Measurements from ENCODE around the gene ZNRF3.
"Not testable (repeated sequence)": the region's sequence is repeated elsewhere in the genome, so short reads cannot be mapped to it uniquely, and the experiment has no call there.

The ZNRF3 gene

DNA sequence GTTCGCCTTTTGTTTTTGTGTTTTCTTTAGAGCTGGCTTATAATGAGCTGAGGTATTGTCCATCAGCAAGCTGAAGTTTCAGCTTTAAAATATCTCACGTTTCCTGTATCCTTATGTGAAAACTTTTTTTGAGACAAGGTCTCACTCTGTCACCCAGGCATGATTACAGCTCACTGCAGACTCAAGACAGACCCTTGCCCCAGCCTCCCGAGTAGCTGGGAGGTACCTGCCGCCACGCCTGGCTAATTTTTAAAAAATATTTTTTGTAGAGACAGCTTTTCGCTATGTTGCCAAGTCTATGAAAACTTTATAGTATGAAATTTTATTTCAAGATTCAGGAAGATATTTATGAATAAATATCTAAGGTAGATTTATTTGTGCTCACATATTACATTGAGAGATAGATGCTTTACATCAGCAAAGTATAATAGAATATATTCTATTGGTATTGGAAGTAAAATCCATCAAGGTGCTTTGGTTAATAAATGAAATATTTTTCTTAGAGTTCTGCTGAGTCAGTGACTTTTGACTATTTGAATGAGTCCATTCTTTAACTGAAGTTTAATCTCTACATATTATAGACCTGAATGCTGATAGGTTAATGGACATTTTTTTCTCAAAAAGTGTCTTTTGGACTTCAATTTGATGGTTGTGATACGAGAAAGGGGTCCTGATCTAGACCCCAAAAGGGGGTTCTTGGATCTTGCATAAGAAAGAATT lies 199.6 kb downstream of the ZNRF3 start:
- no peak for DNase-seq (ENCODE audit: low read depth in 4 of 4, low spot score in 1 of 4)

DNA sequence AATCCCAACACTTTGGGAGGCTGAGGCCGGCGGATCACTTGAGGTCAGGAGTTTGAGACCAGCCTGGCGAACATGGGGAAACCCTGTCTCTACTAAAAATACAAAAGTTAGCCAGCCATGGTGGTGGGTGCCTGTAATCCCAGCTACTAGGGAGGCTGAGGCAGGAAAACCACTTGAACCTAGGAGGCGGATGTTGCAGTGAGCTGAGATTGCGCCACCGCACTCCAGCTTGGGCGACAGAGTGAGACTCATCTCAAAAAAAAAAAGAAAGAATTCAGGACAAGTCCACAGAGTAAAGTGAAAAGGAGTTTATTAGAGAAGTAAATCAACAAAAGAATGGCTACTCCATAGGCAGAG lies 200.2 kb downstream of the ZNRF3 start:
- DNase-seq (ENCODE audit: low read depth in 4 of 4, low spot score in 1 of 4), result not testable (repeated sequence)

DNA sequence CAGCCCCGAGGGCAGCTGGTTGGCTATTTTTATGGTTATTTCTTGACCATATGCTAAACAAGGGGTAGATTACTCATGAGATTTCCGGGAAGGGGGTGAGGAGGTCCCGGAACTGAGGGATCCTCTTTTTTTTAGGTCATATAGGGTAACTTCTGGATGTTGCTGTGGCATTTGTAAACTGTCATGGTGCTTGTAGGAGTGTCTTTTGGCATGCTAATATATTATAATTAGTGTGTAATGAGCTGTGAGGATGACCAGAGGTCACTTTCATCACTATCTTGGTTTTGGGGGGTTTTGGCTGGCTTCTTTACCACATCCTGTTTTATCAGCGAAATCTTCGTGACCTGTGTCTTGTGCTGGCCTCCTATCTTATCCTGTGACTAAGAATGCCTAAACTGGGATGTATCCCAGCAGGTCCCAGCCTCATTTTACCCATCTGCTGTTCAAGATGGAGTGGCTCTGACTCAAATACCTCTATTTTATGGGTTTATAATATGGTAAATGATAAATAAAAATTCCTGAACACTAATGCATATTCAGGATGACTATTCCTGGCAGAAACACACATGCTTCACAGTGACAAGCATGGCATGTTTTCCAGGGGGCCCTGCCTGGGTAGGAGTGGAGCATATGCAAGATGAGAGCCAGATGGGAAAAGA lies 200.7 kb downstream of the ZNRF3 start:
- DNase-seq (ENCODE audit: low read depth in 4 of 4, low spot score in 1 of 4), result no peak

DNA sequence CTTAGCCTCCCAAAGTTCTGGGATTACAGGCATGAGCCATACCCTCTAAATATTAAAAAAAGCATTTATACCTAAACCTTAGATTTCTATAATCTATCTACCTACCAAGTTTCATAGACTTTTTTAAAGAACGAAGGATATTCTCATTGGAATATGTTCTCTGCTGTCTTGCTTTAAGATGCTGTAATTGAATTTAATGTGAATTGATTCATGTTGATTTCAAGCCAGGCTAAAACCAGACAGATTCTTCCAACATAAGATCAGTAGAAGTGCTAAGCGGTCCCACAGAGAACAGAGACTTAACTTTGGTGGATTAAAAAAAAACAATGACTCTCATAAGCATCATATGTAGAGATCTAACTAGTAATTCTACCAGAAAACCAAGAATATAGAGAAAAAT lies 203.6 kb downstream of the ZNRF3 start:
- no peak for DNase-seq (ENCODE audit: low read depth in 4 of 4, low spot score in 1 of 4)

DNA sequence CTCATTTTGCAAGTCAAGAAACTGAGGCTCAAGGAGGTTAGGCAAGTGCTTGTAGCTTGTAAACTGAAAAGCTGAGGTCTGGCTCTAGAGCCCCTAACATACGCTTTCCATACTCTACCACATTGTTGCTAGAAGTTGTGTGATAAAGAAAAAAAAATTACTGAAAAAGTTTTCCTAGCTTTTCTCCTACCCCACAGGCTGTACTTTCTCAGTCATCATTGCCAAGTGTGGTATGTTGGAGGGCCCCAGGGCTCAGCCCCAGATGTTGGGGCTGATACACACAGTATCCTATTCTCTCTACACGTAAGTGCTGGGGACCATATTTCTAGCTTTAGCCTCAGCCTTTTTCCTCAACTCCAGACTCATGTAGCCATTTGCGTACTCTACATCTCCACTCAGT lies 205.4 kb downstream of the ZNRF3 start:
- no peak for DNase-seq (ENCODE audit: low read depth in 4 of 4, low spot score in 1 of 4)

DNA sequence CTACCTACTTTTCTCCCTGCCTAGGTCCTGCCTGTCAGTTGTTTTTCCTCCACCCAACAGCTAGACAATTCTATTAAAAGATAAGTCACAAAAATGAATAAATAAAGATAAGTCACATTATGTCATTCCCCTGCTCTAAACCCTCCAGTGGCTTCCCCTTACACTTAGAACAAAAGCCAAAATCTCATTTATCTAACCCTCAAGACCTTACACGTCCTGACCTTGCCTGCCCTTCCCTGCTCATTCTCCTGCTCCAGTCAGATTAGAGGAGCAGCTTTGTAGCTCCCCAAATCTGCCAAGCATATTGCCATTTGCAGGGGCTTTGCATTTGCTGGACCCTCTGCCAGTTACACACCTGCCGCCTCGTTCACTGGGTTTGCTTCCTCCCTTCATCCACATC lies 206.1 kb downstream of the ZNRF3 start:
- DNase-seq (ENCODE audit: low read depth in 4 of 4, low spot score in 1 of 4), result no peak

DNA sequence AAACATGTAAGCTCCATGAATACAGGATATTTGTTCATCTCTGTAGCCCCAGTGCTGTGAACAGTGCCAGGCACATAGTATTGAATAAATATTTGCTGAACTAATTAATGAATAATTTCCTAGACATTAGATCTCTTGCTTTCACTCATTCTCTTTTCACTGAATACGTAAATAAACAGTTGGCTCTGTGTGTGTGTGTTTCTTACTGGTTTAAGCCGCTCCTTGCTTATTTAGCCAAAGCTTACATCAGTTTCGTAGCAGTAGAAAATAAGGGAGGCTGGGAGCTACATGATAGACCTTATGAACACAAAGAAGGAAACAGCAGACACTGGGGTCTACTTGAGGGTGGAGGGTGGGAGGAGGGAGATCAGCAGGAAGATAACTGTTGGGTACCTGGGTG lies 206.7 kb downstream of the ZNRF3 start:
- DNase-seq (ENCODE audit: low read depth in 4 of 4, low spot score in 1 of 4), result no peak

DNA sequence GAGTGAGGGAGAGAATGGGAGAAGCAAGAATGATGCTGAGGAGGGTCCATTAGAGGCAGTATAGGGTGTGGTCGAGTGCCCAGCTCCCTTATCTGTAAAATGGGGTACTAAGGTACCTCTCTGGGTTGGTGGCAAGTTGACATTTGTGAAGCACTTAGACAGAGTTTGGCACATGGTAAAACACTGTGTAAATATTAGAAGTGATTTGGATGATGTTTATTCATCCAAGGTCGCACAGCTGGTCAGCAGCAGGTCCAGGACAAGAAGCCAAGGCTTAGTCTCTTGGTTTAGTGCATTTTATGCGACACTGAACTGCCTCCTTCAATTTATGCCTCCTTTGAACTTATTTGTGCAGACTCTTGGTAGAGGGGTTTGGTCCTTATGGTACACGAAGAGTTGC lies 208.9 kb downstream of the ZNRF3 start:
- no peak for DNase-seq (ENCODE audit: low read depth in 4 of 4, low spot score in 1 of 4)

DNA sequence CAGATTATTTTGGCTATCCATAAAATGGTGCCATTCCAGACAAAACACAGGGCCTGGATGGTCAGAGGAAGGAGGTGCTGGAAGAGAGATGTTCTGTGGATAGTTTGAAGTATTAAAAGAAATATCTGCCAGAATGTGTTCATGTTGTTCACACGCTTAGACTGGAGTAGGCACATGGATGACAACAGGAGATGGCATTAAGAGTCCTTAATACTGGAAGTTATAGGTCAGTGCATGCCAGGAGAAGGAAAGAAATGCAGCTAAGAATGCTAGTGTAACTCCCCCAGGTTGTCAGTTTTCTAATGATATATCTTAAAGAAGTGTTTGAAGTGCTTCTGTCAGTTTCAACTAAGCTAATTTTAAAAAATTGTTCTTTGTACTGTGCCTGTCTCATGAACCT lies 209.7 kb downstream of the ZNRF3 start:
- DNase-seq (ENCODE audit: low read depth in 4 of 4, low spot score in 1 of 4), result no peak

DNA sequence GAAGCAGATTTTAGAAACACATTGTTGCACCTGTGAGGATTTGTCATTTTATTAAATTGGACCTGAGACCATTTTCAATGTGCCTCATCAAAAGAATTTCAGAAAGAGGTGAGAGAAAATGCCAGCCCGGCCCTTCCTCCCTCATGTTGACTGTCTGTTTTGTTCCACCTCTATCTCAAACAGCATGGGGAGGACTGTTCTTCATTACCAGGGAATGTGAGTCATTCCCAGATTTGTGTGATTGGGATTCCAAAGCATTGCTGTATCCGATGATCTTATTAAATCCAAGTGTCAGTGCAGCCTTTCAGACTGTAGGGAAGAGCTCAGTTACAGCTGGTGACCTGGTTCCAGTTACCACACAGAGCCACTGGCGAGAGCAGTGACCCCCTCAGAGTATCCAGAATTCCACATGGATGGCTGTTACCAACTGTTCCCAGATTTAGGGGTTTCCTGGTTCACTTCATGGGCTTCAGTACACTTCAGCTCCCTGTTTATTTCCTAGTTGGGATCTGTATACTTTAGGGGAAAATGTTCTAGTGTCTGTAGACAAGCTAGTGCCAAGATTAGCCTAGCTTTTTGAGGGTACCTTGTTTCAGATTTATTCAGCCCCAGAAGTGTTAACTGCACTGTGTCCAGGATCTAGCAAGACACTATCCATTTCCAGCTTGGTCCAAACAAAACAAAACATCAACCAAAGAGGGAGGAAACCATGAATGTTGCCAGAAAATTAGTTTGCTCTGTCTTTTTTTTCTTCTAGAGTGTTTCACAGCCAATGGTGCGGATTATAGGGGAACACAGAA lies 210.3 kb downstream of the ZNRF3 start:
- no peak for DNase-seq (ENCODE audit: low read depth in 4 of 4, low spot score in 1 of 4)

DNA sequence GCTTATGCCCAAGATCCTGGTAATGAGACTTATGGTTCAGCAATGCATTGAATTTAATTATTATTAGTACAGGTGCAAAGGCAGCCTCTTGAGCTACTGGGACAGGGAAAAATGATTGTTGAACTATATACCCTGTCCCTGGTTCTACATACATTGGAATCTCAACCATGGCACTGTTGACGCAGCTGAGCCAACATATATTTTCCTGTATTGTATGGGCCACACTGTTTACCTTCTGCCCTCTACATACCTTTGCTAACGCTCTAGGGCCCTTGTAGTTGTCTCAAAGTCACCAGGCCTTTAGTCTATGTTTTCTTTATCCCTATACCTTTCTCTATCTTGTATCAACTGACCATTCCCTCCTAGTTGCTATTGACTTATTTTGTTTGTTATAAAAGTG lies 212.1 kb downstream of the ZNRF3 start:
- no peak for DNase-seq (ENCODE audit: low read depth in 4 of 4, low spot score in 1 of 4)

DNA sequence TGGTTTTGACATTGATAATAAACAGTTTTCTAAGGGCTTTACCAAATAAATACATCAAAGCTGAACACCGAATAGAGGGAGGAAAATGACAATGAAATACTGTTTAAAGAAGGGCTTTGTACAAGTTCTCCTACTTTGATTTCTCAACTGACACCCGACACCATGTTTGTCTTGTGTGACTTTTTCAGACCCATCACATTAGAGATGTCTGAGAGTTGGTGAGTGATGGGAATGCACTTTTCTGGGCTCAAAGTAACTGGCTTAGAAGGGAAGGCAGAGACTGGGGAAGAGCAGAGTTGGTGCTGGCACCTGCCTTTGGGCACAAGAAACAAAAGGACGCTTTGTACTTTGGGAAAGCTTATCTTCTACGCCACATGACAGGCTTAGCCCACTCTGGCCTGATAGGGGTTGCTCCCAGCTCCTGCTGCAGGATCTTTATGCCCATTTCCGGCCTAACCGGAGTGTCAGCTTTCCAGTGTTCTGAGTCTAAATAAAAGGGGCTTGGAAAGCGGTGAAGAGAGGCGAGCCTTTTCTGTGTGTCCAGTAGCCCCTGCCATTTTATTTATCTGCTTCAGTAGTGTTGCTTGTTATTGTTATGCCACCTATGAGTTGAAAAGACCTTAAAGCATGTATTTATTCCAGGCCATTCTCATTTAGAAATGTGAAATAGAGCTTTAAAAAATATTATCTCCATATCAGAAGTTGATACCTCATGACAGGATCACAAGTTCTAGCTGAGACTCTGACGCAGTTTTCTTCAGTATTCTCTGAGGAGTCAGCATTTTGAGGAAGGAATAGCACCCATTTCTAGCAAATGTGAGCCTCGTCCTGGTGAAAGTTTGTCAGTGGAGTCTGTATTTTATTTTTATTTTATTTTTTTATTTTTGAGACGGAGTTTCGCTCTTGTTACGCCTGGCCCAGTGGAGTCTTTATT lies 213.6 kb downstream of the ZNRF3 start:
- DNase-seq (ENCODE audit: low read depth in 4 of 4, low spot score in 1 of 4), result no peak

DNA sequence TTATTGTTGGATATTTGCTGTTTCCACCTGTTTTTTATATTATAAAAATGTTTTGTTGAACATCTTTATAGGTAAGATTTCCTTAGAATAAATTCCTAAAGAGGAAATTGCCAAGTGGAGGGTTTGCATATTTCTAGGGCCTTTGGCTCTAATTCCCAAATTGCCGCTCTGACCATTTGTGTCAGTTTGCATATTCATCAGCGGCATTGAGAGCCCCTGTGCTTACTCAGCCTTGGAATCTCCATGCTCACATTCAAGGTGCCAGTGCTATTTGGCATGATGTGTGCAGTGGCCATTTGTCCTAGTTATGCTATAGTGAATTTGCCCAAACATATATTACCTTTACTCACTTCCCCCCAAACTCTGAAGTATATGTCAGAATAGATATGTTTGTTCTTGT lies 214.9 kb downstream of the ZNRF3 start:
- DNase-seq (ENCODE audit: low read depth in 4 of 4, low spot score in 1 of 4), result no peak

DNA sequence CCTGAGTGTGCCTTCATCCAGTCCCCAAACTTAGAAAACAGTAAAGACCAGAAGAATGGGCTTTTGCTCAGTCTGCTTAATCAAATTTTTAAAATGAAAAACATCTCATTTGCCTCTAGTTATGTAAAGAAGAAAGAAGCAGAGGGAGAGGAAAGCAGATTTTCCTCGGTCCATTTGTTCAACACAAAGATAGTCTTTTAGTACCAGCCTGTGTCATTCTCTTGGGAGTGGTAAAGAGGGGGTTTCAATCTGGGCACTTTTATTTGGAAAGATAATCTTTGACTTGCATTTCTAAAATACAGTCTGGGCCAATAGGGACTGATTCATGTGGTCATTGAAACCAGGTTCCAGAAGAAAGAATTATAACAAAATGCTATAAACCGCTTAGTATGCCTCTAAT lies 218.9 kb downstream of the ZNRF3 start:
- no peak for DNase-seq (ENCODE audit: low read depth in 4 of 4, low spot score in 1 of 4)

DNA sequence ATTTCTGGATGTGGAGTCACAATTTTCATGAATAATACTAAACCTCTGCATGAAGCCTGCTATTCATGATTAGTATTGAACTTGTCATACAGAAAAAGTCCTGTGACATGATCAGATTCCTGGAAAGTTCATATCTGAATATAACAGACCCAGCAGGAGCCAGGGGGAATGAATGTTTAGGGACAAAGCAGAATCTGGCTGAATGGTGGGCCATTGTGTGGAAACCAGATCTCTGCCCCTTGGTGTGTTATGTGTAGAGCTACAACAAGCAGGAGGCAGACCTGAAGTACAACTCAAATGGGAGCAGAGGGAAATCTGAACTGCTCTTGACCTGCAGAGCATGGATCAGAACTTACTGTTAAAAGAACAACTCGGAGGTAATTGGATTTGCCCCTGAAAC lies 219.7 kb downstream of the ZNRF3 start:
- no peak for DNase-seq (ENCODE audit: low read depth in 4 of 4, low spot score in 1 of 4)

DNA sequence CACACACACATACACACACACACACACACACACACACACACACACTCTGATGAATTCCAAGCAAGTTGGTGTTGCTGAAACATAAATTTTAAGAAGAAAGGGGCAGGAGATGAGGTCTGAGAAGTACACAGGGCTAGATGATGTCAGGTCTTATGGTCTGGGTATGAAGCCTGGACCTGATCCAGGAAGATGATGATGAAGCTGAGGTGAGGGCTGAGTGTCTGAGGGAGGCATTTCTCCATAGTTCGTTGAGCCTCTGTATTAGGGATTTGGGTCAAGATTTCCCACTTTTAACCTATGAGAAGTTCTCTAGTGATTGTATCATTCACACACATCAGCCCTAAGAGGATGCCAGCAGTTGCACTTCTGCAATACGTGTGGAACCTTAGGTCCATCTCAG lies 222.1 kb downstream of the ZNRF3 start:
- no peak for DNase-seq (ENCODE audit: low read depth in 4 of 4, low spot score in 1 of 4)

DNA sequence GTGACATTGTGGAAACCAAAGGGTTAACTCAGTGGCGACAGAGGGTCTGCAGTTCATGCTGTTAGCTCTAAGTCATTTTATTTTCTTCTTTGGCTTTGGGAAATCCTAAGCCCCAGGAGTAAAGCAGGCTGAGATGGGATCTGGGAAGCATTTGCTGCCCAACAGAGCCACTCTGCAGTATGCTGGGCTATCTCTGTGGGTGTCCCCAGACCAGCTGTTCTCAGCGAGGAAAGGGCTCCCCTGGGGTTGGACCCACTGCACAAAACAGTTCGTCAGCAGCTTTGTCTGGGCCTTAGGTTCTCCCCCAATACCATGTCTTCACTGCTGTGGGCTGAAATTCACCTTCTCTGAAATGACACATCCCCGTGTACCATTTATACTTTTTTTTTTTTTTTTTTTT lies 223.5 kb downstream of the ZNRF3 start:
- DNase-seq (ENCODE audit: low read depth in 4 of 4, low spot score in 1 of 4), result no peak

All from stimulated activated CD4-positive, alpha-beta T cell treated with anti-CD3 and anti-CD28 coated beads, Interleukin-1b, Interleukin-23, amount 100 ng/mL, for 24 hours (primary cell).